Tibial artery (tissue), 4 donors: Measurements from ENCODE around the gene TAF3.

Source experiments
- DNase-seq, 2 donors: peaks; one replicate each; pipeline ENCODE4 v3.0.0-alpha.2; 2019
- H3K27ac ChIP-seq, 2 donors: fragments of 200-600 bp; sonication (generic) in 1 of 2; 1 replicate in 1 of 2; 2 replicates in 1 of 2; pipeline ENCODE4 v1.5.1; 2018 to 2019; ENCODE audit warnings: mild to moderate bottlenecking in 1 of 2
- H3K27me3 ChIP-seq, 2 donors: fragments of 200-600 bp; sonication (generic) in 1 of 2; one replicate each; pipeline versions ENCODE4 v1.5.1 to v1.6.0; 2016 to 2019
- H3K36me3 ChIP-seq, 3 donors: fragments of 200-600 bp; sonication (generic) in 2 of 3; one replicate each; pipeline ENCODE4 v1.5.1; 2016 to 2019; ENCODE audit warnings: mild to moderate bottlenecking in 2 of 3
- H3K4me1 ChIP-seq, 4 donors: fragments of 200-600 bp; sonication (generic) in 2 of 4; 1 replicate in 3 of 4; 2 replicates in 1 of 4; pipeline ENCODE4 v1.5.1; 2016 to 2019
- H3K4me3 ChIP-seq, 2 donors: fragments of 200-600 bp; sonication (generic) in 1 of 2; 1 replicate in 1 of 2; 2 replicates in 1 of 2; pipeline ENCODE4 v1.5.1; 2018 to 2019; ENCODE audit warnings: mild to moderate bottlenecking in 2 of 2
- H3K9me3 ChIP-seq, 3 donors: fragments of 200-600 bp; sonication (generic) in 1 of 3; one replicate each; pipeline ENCODE4 v1.5.1; 2016 to 2019
- CTCF ChIP-seq, 2 experiments: fragments of 200-600 bp in 1 of 2; fragments of 450-650 bp in 1 of 2; IDR thresholded peaks; one replicate each; pipeline ENCODE4 v1.5.1; 2017 to 2019; ENCODE audit warnings: antibody characterized with exemption in 2 of 2, mild to moderate bottlenecking in 1 of 2, moderate library complexity in 1 of 2
- intact Hi-C: fragments of 100-400 bp; cut with DNase I; formaldehyde crosslinking; loops from one replicate; pipeline ENCODE4 v1.15.0; 2023; ENCODE audit warnings: low total_unique reads

The TAF3 gene

GRCh38 chr10:7857262-7857661 is 39.0 kb downstream of the TAF3 start:
- intact Hi-C loops = no loop called here
- TF ChIP-seq CTCF (IDR thresholded peaks at IDR 0.05) = no peak
- Histone ChIP-seq H3K27me3 (no peaks in the 10 kb centered on the region), H3K36me3 (no peaks in the 10 kb centered on the region), H3K27ac (no peak overlapping the region), H3K4me3 (no peak overlapping the region), H3K4me1 (peaks cover 0 to 5% (median 0%) of the 10 kb centered on the region in 4 donors), H3K9me3 (peaks cover 0 to 16% (median 13%) of the 10 kb centered on the region in 3 donors)
- no peak for DNase-seq

GRCh38 chr10:7861509-7862120 is 43.3 kb downstream of the TAF3 start:
- TF ChIP-seq CTCF (IDR thresholded peaks at IDR 0.05) = no peak
- Histone ChIP-seq H3K27me3 (no peaks in the 10 kb centered on the region), H3K36me3 (peaks cover 0 to 6% (median 0%) of the 10 kb centered on the region in 3 donors), H3K4me3 (no peak overlapping the region), H3K9me3 (peaks cover 0 to 16% (median 13%) of the 10 kb centered on the region in 3 donors), H3K4me1 (peaks cover 0 to 5% (median 0%) of the 10 kb centered on the region in 4 donors), H3K27ac (no peak overlapping the region)
- intact Hi-C loops = no loop called here
- DNase-seq = no peak

- peaks cover 0 to 6% (median 0%) of the 10 kb centered on the region in 3 donors for H3K36me3 ChIP-seq
- peaks cover 0 to 16% (median 13%) of the 10 kb centered on the region in 3 donors for H3K9me3 ChIP-seq
- TF ChIP-seq CTCF (IDR thresholded peaks at IDR 0.05) = no peak
- no peaks in the 10 kb centered on the region for H3K27me3 ChIP-seq
- intact Hi-C loops = no loop called here
- peaks cover 0 to 3% (median 0%) of the 10 kb centered on the region in 4 donors for H3K4me1 ChIP-seq
- H3K4me3 ChIP-seq = no peak overlapping the region
- no peak for DNase-seq
- no peak overlapping the region for H3K27ac ChIP-seq
Measured at GRCh38 chr10:7862121-7862514, 43.8 kb downstream of the TAF3 start.

- Histone ChIP-seq H3K27ac (no peak overlapping the region), H3K4me3 (no peak overlapping the region), H3K27me3 (no peaks in the 10 kb centered on the region), H3K4me1 (no peaks in the 10 kb centered on the region), H3K36me3 (peaks cover 0 to 6% (median 0%) of the 10 kb centered on the region in 3 donors), H3K9me3 (peaks cover 0 to 10% (median 10%) of the 10 kb centered on the region in 3 donors)
- intact Hi-C loops = no loop called here
- no peak for TF ChIP-seq CTCF (IDR thresholded peaks at IDR 0.05)
- DNase-seq = no peak
Measured at GRCh38 chr10:7866176-7866575, 47.9 kb downstream of the TAF3 start.

GRCh38 chr10:7872041-7872442 is 53.7 kb downstream of the TAF3 start:
- Histone ChIP-seq H3K27me3 (no peaks in the 10 kb centered on the region), H3K9me3 (no peaks in the 10 kb centered on the region), H3K36me3 (no peaks in the 10 kb centered on the region), H3K4me1 (peaks cover 0 to 4% (median 0%) of the 10 kb centered on the region in 4 donors), H3K4me3 (no peak overlapping the region), H3K27ac (no peak overlapping the region)
- TF ChIP-seq CTCF (IDR thresholded peaks at IDR 0.05) = peak; percentile 57 to 71
- no peak for DNase-seq
- intact Hi-C loops = no loop called here
